Dedifferentiated amniotic fluid mesenchymal stem cell (primary cell): ENCODE data around the gene KCNQ4.

Experiments
- DNase-seq: peaks from one replicate; pipeline ENCODE4 v3.0.0-alpha.2; 2016; ENCODE audit errors: extremely low spot score

Gene KCNQ4

DNA sequence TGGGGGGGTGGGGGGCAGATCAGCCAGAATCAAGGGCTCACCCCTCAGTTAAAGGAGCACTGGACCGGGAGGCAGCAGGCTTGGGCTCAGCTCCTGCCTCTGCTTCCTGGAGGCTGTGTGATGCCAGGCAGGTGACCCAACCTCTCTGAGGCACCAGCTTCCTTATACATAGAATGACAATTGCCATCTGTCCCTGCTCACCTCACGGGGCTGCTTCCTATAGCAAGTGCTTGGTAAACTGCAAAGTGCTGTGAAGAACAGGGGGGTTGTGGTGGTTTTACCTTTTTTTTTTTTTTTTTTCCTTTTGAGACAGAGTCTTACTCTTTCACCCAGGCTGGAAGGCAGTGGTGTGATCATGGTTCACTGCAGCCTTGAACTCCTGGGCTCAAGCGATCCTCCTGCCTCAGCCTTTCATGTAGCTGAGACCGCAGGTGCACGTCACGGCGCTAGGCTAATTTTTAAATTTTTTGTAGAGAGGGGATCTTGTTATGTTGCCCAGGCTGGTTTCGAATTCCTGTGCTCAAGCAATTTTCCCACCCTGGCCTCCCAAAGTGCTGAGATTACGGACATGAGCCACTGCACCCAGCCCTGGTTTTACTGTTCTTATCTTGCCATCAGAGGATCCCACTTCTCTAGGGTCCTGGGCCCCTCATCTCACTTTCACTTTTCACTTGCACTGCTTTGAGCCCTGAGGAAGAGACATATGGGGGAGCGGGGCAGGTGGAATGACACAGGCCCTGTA is 11.6 kb downstream of the KCNQ4 start:
- no peak for DNase-seq

DNA sequence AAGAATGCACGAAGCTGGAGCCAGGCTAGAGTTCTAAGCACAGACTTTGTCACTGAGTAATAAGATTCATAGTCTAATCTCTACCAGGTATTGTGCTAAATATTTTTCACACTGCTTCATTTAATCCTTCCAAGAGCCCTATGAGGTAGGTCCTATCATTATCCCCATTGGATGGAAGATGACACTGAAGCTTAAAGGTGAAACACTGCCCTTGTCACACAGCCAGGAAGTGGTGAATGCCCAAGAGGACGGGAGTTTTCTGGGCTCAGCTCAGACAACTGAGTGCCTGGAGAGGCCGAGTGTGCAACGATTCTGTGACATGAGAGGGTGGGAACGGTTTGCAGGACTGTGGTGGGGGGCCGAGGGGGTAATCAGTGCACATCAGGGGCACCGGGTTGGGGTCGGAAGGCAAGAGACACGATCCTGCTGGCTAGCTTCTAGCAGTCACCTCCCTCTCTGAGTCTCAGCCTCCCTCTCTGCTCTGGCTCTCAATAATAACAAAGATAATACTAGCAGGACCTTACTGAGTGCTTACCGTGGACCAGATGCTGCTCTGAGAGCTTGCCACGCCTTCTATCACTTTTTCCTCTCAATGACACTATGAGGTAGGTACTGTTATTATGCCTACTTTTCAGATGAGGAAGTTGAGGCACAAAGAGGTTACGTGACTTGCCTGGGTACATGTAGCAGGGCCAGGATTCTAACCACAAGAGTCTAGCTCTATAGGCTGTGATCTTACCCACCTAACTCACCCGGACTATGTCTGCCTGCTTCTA is 12.4 kb downstream of the KCNQ4 start:
- DNase-seq, result no peak

DNA sequence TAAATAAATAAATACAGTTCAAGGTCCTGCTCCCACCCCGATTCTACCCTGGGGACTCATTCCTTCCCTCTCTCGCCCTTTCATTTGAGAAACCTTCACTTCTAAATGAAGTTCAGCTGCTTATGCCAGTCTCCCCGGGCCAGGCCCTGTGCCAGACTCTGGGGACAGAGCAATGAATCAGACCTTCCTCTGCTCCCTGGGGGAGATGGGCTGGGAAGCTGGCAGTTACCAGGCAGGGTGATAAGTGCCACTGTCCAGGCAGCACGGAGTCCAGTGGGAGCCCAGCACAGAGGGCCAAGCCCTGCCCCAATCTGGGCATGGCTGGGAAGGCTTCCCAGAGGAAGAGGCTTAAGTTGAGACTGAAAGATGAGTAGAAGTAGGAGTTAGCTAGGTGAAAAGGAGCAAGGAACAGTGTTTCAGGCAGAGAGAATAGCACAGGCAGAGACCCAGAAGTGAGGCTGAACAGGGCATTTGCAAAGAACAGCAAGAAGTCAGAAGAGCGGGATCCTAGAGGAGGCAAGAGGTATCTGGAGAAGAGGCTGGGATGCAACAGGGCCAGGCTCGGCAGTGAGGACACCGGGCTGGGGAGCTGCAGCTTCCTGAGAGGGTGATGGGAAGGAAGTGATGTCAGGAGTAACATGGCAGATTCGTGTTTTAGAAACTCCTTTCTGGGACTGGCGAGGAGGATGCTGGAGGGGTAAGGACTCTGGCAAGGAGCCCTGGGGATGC is 13.5 kb downstream of the KCNQ4 start:
- no peak for DNase-seq

DNA sequence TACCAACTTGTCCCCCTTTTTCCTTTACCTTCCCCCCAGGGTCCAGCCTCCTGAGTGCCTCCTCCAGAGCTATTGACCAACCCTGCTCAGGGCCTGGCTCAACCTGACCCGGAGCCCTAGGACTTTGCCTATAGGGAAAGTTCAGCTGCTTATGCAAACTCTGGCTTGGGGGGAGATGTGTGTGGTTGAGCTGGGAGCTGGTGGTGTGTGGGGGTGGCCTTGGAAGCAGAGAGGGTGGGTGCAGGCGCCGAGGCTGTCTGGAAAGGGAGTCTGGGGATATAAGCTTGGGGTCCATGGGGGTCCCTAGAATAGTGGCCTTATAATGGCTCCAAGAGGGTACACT is 14.1 kb downstream of the KCNQ4 start:
- no peak for DNase-seq

DNA sequence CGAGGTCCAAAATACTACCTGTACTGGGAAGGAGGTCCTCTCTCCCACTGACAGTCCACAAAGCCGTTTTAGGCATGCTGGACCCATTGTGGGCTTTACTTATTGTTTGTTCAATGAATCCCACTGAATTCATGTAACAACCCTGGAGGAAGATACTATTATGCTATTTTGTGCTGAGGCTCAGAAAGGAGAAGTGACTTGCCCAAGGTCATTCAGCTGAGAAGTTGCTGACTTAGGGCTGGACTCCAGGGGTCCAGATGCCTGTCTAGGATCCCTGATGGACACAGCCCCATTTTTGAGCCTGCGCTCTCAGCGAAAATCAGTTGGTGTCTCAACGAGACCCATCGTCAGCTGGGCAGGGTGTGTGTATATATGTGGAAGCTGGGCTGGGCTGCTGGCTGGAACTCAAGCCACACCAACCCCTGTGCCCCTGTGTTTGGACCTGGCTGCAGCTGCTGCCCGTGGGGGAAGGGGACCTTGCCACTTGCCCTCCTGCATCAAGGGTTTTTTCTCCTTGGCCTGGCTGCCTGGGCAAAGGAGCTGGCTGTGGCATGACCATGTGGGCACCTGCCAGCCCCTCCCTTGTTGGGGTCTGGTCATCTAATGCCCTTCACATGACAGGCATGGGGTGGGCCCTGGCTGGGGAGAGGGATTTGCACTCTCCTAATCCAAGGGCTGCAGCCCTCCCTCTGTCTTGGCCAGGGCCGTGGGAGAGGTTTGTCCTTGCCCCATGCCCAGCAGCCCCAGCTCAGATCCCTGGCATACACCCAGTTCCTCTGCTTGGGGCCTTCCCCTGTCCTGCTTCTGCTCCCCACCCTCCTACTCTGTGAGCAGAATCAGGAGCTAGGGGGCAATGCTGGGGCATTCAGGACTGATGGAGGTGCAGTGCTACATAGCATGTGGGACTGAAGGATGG is 15.0 kb downstream of the KCNQ4 start:
- no peak for DNase-seq

DNA sequence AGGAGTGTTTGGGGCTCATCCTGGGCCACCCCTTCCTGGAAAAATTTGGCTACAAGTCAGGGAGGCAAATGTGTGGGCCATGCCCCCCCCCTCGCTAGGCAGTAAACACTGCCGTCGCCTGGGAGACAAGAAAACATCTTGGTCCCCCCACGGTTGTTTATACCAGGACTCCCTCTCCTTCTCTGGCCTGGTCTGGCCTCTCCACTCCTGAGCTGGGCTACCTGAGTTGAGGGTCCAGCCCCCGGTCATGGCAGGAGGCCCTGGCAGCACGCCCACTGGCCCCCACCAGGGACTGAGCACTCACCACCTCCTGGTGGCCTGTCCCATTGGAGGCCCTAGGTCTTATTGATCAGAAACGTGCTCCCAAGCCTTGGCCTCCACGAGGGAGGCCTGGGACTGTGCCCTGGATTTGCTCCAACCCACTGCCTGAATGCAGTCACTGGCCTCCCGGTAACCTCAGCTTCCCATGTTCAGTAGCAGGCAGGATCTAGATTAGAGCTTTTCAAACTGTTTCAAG is 15.8 kb downstream of the KCNQ4 start:
- DNase-seq, result no peak

DNA sequence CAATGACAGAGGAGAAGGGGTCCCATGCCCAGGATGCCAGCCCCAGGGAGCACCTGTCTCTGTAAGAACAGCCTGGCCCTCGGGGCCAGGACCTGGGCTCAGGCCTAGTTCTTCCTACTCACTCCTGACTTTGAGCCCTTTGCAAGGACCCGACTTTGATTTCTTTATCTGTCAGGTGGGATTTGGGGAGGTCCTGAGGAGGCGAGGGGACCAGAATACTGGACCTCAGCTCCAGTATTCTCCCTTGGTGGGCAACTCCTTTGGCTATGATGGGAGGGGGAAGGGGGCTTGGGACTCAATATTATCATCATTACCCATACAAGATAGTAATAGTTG is 18.1 kb downstream of the KCNQ4 start:
- DNase-seq, result no peak

DNA sequence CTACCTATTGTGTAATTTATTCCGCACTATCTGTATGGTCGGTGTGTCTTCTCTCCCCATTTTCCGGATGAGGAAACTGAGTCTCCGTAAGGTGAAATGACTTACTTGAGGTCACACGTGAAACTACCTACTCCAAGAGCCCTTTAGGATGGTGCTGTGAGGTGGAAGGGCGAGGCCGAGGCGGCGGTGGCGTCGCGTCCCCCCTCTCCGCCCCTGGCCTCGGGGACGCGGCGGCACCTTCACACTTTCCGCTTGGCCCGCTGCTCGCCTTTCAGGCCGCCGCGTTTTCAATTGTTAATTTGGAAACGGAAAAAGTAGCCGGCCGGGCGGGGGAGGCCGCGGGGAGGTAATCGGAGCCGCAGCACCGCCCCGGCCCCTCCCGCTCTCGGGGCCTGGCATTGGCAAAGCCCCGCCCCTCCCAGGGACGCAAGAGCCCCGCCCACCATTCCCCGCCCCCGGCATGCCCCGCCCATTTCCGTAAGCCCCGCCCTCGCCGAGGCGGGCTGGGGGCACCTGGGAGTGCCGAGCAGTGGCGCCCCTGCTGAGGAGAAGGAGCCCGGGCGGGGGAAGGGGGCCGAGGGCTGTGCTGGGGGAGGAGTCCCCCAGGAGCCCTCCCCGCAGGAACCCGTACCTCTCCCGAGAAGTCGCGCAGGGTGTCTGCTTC is 18.6 kb downstream of the KCNQ4 start:
- DNase-seq, result no peak

DNA sequence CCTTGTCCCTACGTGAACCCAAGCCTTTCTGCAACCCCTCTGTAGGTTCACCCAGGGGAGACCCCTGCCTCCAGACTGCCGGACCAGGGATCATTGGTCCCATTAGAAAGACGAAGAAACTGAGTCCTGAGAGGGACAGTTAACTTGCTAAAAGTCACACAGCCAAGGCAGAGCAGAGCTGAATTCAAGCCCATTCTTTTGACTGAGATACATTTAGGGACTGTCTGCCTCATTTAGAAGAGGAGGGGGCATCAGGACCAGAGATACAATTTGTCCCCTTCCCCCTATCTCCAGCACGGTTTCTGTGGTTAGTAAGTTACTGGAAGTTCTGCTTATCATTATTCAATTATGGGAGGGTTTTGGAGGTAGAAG is 19.1 kb downstream of the KCNQ4 start:
- no peak for DNase-seq

DNA sequence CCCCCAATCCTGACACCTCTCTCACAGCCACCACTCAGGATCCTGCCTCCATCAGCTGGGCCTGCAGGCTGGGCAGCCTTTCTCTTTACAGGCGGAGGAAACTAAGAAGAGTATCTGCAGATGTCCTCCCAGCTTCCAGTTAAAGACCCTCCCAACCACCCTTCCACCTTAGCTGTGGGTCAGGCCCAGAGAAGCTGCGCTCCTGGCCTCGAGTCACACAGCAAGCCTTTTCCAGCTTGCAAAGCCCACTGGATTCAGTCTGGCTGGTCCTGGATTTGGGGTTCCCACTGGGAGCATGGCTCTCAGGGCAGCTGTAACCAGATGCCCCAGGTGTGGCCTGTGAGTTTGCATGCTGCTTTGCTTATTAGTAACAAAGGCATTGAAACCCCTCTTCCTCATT is 19.9 kb downstream of the KCNQ4 start:
- DNase-seq, result no peak

DNA sequence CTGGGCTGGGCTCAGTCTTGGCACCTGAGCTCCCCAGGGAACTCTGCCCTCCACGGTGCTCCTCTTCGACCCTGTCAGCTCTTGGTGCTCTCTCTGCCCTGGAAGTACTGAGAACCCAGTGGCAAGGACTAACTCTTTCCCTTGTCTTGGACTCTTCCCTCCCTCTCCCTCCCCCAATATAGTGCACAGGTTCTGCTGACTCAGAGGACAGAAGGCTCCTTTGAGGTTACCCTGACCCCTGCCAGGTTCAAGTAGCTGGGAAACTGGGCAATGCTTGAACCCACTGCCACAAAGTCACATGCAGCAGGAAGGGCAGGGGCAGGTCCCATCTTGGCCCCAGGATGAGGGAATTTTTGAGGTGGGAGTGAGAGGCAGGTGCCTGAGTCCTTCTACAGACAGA is 20.3 kb downstream of the KCNQ4 start:
- DNase-seq, result no peak

DNA sequence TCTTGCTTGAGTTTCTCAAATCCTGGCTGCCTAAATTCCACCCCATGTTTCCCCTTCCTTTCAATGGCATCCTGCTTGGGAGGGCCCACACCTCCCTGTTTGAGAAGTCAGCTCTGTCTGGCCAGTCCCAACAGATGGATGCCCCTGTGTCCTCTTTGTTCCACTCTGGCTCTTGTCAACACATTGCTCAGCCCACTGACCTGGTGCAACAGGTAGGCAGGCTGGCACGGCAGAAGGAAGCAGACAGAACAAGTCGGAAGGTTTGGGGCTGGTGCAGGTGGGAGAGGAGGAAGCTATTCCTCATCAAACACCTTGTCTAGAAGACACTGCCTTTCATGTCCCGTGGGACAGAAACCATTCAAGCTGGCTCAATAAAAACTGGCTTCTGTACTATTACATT is 22.7 kb downstream of the KCNQ4 start:
- DNase-seq, result no peak

DNA sequence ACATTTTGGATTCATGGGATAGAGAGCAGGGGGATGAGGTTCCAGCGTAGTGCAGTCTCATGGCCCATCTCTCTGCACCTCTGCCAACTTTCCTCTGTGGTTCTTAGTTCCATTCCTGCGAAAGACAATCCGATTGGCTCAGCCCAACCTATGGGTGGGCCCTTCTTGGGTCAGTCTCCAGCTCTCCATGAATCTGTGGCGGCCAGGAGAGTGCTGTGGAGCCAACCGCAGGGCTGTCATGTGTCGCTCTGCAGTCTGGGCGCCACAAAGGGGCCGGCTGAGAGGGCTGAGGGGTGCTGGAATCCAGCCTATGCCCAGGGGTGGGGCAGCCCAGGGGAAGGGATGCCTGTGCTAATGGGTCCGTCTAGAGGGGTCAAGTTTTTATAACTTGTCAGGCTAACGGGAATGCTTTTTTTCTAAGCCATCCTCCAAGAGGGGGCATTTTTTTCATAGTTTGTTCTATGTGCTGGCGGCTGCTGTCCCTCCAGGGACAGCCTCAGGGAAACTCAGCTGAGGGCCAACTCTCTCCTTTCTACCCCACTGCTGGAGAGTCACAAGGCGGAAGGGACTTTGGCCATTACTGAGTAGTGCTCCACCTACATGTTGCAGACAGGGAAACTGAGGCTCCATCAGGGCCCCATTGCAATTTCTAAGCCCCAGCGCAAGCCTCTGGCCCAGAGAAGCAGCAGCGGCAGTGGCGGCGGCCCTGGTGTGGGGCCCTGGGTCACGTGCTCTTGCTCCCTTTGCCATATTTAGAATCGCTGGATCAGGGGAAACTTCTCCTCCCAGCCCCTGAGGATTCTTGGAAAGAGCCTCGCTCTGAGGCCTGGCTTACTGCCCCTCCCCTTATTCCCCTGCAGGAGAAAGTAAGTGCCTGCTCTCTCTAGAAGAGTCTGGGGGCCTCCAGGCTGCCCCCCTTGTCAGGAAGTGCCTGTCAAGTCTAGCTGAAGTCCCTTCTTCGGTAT is 23.4 kb downstream of the KCNQ4 start:
- no peak for DNase-seq

DNA sequence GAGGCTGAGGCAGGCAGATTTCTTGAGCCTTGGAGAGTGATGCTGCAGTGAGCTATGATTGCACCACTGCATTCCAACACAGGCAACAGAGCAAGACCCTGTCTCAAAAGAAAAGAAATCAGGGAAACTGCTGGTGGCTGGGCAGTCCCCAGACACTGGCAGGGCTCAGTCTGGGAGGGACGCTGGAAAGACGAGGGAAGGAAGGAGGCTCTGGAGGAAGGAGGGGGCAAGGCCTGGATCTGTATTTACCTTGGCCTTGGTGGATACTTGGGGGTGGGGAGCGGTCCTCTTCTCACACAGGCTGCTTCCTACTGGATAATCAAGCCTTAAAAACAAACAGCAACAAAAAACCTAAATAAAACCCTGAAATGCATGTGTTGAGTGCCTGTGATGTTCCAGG is 24.4 kb downstream of the KCNQ4 start:
- DNase-seq, result no peak

DNA sequence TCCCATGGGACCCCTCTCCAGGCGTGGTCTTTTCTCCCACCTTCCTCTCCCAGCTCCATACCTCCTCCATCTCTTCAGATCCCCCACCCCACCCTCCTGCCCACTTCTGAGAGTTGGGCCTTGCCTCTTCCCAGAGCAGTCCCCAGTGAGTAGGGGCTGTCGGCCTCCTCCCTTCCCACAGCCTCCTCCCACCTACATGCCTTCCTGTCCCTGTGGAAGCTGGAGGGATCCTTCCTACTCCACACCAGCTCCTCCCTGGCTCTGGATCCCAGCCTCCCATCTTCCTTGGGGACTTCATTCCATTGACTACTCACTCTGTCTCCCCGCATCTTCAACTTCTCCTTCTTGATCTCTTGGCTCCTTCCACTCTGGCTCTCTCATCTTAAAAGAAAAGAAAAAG is 24.9 kb downstream of the KCNQ4 start:
- no peak for DNase-seq

DNA sequence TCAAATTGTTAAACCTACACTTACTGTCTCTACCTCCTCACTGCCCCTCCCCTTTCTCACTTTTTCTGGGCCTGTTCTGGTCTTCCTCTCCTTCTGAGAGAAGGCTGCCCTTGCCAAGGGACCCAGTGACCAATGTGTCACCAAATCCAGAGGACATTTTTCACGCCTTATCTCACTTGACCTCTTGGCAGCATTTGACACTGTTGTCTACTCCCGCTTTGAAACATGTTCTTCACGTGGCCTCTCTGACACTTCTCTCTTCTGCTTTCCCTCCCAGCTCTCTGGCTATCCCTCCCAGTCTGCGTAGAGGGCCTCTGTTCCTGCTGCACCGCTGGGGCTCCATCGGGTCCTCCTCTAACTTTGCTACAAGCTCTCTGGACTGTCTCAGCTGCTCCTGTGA is 25.3 kb downstream of the KCNQ4 start:
- no peak for DNase-seq

DNA sequence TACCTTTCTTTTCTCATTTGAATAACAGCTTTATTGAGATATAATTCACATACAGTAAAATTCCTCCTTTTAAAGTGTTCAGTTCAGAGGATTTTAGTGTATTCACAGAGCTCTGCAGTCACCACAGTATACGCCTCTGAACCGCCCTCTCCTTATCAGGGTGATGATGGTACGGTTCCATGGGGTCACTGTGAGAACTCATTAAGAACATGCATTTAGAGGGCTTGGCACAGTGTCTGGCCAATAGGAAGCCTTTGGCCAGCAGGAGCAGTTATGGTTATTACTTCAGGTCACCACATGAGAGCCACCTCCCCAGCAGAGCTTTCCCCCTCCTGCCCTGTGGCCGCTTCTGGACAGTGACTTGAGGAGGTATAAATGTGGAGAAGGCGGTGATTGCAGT is 27.3 kb downstream of the KCNQ4 start:
- DNase-seq, result no peak

DNA sequence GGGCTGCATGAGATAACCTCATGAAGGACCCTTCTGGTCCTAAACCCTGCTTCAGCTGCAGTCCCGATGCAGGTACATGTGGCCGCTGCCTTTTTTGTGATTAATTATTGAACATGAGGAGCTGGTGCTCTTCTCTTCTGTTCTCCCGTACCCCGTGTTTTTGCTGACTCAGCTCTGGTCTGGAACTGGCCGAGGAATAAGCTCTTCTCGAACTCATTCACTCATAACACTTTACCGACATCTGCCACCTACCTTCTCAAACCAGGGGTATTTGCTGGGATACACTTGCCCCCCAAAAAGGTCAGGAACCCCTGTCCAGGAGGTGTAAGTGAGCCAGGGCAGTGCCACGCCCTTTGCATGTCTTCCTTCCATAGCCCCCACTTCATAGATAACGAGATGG is 31.8 kb downstream of the KCNQ4 start:
- no peak for DNase-seq

DNA sequence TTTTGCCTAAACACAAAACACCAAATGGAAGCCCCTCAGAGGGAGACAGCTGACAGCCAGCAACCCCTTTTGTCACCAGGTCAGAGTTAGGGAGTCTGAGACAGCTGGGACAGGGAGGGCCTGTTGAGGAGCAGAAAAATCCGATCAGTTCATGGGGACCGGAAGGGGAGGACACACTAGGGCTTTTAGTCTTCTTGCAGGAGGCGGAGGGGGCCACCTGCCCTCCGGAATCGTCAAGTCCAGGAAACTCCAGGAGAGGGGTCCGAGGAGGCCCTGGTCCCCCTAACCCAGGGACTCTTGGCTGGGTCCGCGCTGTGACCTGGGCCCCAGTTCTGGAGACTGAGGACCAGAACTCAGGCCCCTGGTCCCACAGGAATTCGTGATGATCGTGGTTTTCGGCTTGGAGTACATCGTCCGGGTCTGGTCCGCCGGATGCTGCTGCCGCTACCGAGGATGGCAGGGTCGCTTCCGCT is 34.2 kb downstream of the KCNQ4 start:
- DNase-seq, result no peak
